Glutamatergic neuron (in vitro differentiated cells): ENCODE data around the gene DNM3. TPM values are rescaled to one million over a fixed set of nuclear protein-coding genes. Genes with fewer than 3 reads are reported as not detected.

ENCODE experiments used
- DNase-seq: peaks from one replicate; pipeline ENCODE4 v3.0.0; 2022
- H3K27ac Mint-ChIP-seq: one replicate; pipeline ENCODE4 v1.8.0; 2020; ENCODE audit warnings: mild to moderate bottlenecking, mixed read lengths, inconsistent platforms; ENCODE audit not compliant: unreplicated experiment
- H3K27me3 Mint-ChIP-seq: one replicate; pipeline ENCODE4 v1.8.0; 2020; ENCODE audit warnings: mild to moderate bottlenecking, moderate library complexity, mixed read lengths, inconsistent platforms; ENCODE audit not compliant: unreplicated experiment
- H3K36me3 Mint-ChIP-seq: one replicate; pipeline ENCODE4 v1.8.0; 2020; ENCODE audit warnings: mild to moderate bottlenecking, mixed read lengths, inconsistent platforms; ENCODE audit not compliant: unreplicated experiment
- H3K4me1 Mint-ChIP-seq: one replicate; pipeline ENCODE4 v1.8.0; 2020; ENCODE audit warnings: mild to moderate bottlenecking, low read depth, mixed read lengths, inconsistent platforms; ENCODE audit not compliant: unreplicated experiment
- H3K4me3 Mint-ChIP-seq: one replicate; pipeline ENCODE4 v1.8.0; 2020; ENCODE audit warnings: mild to moderate bottlenecking, mixed read lengths, inconsistent platforms; ENCODE audit not compliant: unreplicated experiment
- H3K9me3 Mint-ChIP-seq: one replicate; pipeline ENCODE4 v1.8.0; 2020; ENCODE audit warnings: mild to moderate bottlenecking, moderate library complexity, mixed read lengths, inconsistent platforms; ENCODE audit not compliant: unreplicated experiment
- total RNA-seq: library from RNA; stranded (reverse); fragmentation: NEBNext Ultra II Directional; extraction: Animal tissue kit (Norgen Biotek cat#: 25700); gene quantifications from one replicate; pipeline ENCODE4 v1.2.1, GENCODE V29; 2021; ENCODE audit not compliant: unreplicated experiment
- TF ChIP-seq, protein P1 (sequence below): fragments of 200-600 bp; sonication (generic); IDR thresholded peaks from one replicate; pipeline ENCODE4 v1.5.0; 2021; ENCODE audit not compliant: partially characterized antibody, unreplicated experiment

Gene DNM3
- total RNA-seq, 1 donor from 2014 or later = 11.4 TPM

DNA sequence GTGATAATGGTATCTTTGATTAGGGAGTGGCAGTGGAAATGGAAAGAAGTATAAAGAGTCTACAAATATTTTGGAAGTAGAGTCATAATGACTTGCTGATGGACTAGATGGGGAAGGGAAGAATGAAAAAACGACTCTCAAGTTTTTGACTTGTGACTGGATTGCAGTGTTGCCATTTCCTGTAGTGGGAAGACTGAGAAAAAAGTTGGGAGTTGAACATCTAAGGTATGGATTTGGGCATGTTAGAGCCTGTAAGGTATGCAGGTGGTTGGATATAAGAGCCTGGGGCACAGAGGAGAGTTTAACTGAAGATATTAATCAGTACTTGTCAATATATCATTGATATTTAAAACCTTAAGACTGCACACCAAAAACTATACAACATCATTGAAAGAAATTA lies 19.4 kb downstream of the DNM3 start:
- TF ChIP-seq, protein P1, sequence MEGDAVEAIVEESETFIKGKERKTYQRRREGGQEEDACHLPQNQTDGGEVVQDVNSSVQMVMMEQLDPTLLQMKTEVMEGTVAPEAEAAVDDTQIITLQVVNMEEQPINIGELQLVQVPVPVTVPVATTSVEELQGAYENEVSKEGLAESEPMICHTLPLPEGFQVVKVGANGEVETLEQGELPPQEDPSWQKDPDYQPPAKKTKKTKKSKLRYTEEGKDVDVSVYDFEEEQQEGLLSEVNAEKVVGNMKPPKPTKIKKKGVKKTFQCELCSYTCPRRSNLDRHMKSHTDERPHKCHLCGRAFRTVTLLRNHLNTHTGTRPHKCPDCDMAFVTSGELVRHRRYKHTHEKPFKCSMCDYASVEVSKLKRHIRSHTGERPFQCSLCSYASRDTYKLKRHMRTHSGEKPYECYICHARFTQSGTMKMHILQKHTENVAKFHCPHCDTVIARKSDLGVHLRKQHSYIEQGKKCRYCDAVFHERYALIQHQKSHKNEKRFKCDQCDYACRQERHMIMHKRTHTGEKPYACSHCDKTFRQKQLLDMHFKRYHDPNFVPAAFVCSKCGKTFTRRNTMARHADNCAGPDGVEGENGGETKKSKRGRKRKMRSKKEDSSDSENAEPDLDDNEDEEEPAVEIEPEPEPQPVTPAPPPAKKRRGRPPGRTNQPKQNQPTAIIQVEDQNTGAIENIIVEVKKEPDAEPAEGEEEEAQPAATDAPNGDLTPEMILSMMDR = no peak
- H3K4me3 Mint-ChIP-seq = no peak overlapping the region
- no peaks in the 10 kb centered on the region for H3K4me1 Mint-ChIP-seq
- no peaks in the 10 kb centered on the region for H3K9me3 Mint-ChIP-seq
- no peaks in the 10 kb centered on the region for H3K27me3 Mint-ChIP-seq
- DNase-seq = no peak
- H3K27ac Mint-ChIP-seq = no peak overlapping the region
- H3K36me3 Mint-ChIP-seq = no peaks in the 10 kb centered on the region

DNA sequence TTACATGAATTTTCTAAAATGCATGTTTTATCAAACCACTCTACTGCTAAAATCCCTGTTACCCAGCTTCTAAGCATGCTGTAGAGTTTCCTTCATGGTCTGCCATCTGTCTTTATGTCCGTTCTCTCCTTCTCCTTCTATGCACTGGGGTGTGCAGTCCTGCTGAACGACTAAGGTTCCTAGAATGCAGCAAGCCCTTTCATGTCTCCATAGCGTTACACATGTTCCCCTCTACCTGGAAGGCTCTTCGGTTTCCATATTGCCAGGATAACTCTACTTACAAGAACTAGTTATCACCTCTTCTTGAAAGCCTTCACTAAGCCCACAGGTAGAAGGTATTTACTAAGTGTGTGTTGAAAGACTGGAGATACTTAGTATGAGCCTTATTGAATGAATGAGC lies 22.2 kb downstream of the DNM3 start:
- no peak overlapping the region for H3K27ac Mint-ChIP-seq
- no peaks in the 10 kb centered on the region for H3K9me3 Mint-ChIP-seq
- H3K4me1 Mint-ChIP-seq = no peaks in the 10 kb centered on the region
- H3K27me3 Mint-ChIP-seq = no peaks in the 10 kb centered on the region
- no peaks in the 10 kb centered on the region for H3K36me3 Mint-ChIP-seq
- H3K4me3 Mint-ChIP-seq = no peak overlapping the region
- TF ChIP-seq, protein P1 = no peak
- no peak for DNase-seq

DNA sequence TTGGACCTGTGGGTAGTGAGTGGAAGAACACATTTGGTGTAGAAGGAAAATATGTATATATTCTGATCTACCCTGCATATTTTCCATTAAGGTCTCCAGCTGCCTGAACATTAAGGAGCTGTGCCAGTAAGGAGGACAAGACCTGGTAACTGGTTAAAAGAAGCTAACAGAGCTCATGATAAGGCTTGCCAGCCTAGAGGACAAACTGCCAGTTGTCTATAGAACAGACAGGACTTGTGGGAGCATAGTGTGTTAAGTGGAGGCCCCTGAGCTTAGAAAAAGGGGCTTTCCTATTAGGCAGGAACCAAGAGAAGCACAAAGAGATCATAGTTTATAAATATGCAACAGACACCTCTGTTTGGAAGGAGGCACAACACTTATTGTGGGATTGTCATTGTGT lies 23.0 kb downstream of the DNM3 start:
- Mint-ChIP-seq H3K4me3 (no peak overlapping the region), H3K36me3 (no peaks in the 10 kb centered on the region), H3K9me3 (no peaks in the 10 kb centered on the region), H3K4me1 (no peaks in the 10 kb centered on the region), H3K27ac (no peak overlapping the region), H3K27me3 (no peaks in the 10 kb centered on the region)
- TF ChIP-seq, protein P1 = no peak
- no peak for DNase-seq

DNA sequence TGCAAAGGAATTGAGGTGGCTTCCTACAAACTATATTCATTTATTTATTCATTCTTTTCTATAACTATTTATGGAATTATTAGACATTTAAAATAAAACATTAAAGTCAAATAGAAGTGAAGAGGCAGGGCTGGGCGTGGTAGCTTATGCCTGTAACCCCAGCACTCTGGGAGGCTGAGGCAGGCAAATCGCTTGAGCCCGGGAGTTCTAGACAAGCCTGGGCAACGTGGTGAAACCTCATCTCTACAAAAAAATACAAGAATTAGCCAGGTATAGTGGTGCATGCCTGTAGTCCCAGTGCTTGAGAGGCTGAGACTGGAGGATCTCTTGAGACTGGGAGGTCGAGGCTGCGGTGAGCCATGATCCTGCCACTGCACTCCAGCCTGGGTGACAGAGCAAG lies 23.8 kb downstream of the DNM3 start:
- no peaks in the 10 kb centered on the region for H3K27me3 Mint-ChIP-seq
- no peaks in the 10 kb centered on the region for H3K4me1 Mint-ChIP-seq
- no peak overlapping the region for H3K4me3 Mint-ChIP-seq
- TF ChIP-seq, protein P1 = no peak
- no peaks in the 10 kb centered on the region for H3K9me3 Mint-ChIP-seq
- no peak overlapping the region for H3K27ac Mint-ChIP-seq
- H3K36me3 Mint-ChIP-seq = no peaks in the 10 kb centered on the region
- DNase-seq = no peak

DNA sequence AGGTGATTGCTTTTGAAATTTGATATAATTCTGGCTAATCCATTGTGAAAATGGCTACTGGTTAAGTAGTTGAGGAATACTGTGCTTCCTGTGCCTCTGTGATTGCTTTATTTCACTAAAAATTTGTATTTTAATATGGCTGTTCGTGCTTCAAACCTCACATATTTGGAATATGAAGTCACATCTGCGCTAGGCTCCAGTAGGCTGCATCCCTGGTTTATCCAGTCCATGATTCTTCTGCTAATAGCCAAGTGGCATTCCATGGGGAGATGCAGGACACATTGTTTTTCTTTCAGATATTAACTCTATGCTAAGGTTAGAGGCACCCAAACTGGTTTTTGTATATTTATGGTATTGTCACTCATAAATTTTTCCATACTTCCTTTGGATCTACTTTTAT lies 25.9 kb downstream of the DNM3 start:
- Mint-ChIP-seq H3K4me3 (no peak overlapping the region), H3K27ac (no peak overlapping the region)

More for the DNA sequence above, 25.9 kb downstream of the DNM3 start:
- Mint-ChIP-seq H3K27me3 (no peaks in the 10 kb centered on the region), H3K36me3 (no peaks in the 10 kb centered on the region), H3K9me3 (no peaks in the 10 kb centered on the region), H3K4me1 (no peaks in the 10 kb centered on the region)
- TF ChIP-seq, protein P1 = no peak
- DNase-seq = no peak
